Keratinocyte (primary cell): Measurements from ENCODE around the gene NCKAP5. TPM values are rescaled to one million over a fixed set of nuclear protein-coding genes. Genes with fewer than 3 reads are reported as not detected.

Experiments
- DNase-seq: peaks from one replicate; pipeline ENCODE4 v3.0.0-alpha.2; 2011; ENCODE audit warnings: low read depth, missing footprints, low spot score
- FAIRE-seq: peaks from 2 replicates; lab custom pipeline; 2011; peaks lifted over from hg19 to GRCh38; lab: Jason Lieb, UNC
- H2AFZ ChIP-seq: 2 replicates; pipeline ENCODE4 v1.6.0; 2012; ENCODE audit warnings: low read length, control low read depth, inconsistent platforms; ENCODE audit not compliant: control insufficient read depth
- H3K27ac ChIP-seq: 2 replicates; pipeline ENCODE4 v1.5.1; 2011; ENCODE audit warnings: low read length; ENCODE audit not compliant: control insufficient read depth, insufficient read depth
- H3K27me3 ChIP-seq: 3 replicates; pipeline ENCODE4 v1.6.0; 2011; ENCODE audit warnings: low read length; ENCODE audit not compliant: control insufficient read depth, insufficient read depth; ENCODE audit errors: extremely low read depth
- H3K36me3 ChIP-seq, 2 experiments: 2 replicates in 1 of 2; 3 replicates in 1 of 2; pipeline ENCODE4 v1.5.1; 2011; ENCODE audit warnings: low read length in 2 of 2, mild to moderate bottlenecking in 1 of 2; ENCODE audit not compliant: control insufficient read depth in 2 of 2, insufficient read depth in 2 of 2; ENCODE audit errors: extremely low read depth in 1 of 2
- H3K4me1 ChIP-seq: 3 replicates; pipeline ENCODE4 v1.5.1; 2011; ENCODE audit warnings: low read length; ENCODE audit not compliant: control insufficient read depth, insufficient read depth; ENCODE audit errors: extremely low read depth
- H3K4me2 ChIP-seq: 3 replicates; pipeline ENCODE4 v1.6.0; 2011; ENCODE audit warnings: low read depth, low read length; ENCODE audit not compliant: control insufficient read depth, insufficient read depth; ENCODE audit errors: extremely low read depth
- H3K4me3 ChIP-seq, 3 experiments: fragments of 200-600 bp in 1 of 3; sonication (generic) in 1 of 3; 2 replicates in 2 of 3; 3 replicates in 1 of 3; pipeline ENCODE4 v1.5.1; 2011 to 2016; ENCODE audit warnings: low read length in 3 of 3, mild to moderate bottlenecking in 3 of 3, control low read depth in 2 of 3, inconsistent platforms in 1 of 3, low read depth in 1 of 3, mixed read lengths in 1 of 3, mixed run types in 1 of 3, moderate library complexity in 1 of 3; ENCODE audit not compliant: control insufficient read depth in 2 of 3, insufficient read depth in 2 of 3; ENCODE audit errors: extremely low read depth in 1 of 3
- H3K79me2 ChIP-seq: 2 replicates; pipeline ENCODE4 v1.6.0; 2012; ENCODE audit warnings: low read length; ENCODE audit not compliant: control insufficient read depth, insufficient read depth
- H3K9ac ChIP-seq: 3 replicates; pipeline ENCODE4 v1.6.0; 2011; ENCODE audit warnings: low read length; ENCODE audit not compliant: control insufficient read depth, insufficient read depth; ENCODE audit errors: extremely low read depth
- H3K9me1 ChIP-seq: 3 replicates; pipeline ENCODE4 v1.6.0; 2011; ENCODE audit warnings: low read length; ENCODE audit not compliant: control insufficient read depth, insufficient read depth; ENCODE audit errors: extremely low read depth
- H3K9me3 ChIP-seq: 2 replicates; pipeline ENCODE4 v1.5.1; 2012; ENCODE audit warnings: low read depth, low read length; ENCODE audit not compliant: control insufficient read depth
- H4K20me1 ChIP-seq: 3 replicates; pipeline ENCODE4 v1.6.0; 2011; ENCODE audit warnings: low read length; ENCODE audit not compliant: control insufficient read depth, insufficient read depth; ENCODE audit errors: extremely low read depth
- CTCF ChIP-seq, 3 experiments: IDR thresholded peaks in 1 of 3; conservative IDR thresholded peaks in 1 of 3; optimal IDR thresholded peaks in 1 of 3; 2 replicates in 2 of 3; 3 replicates in 1 of 3; pipeline versions ENCODE3 to v1.5.1; 2011; ENCODE audit warnings: low read length in 3 of 3, mild to moderate bottlenecking in 3 of 3, moderate library complexity in 2 of 3, control low read depth in 1 of 3, inconsistent platforms in 1 of 3; ENCODE audit not compliant: insufficient read depth in 2 of 3; ENCODE audit errors: extremely low read depth in 1 of 3
- EZH2 ChIP-seq: IDR thresholded peaks from one replicate; pipeline ENCODE4 v1.6.1; 2012; ENCODE audit warnings: inconsistent platforms, mild to moderate bottlenecking, low read length, moderate library complexity
- dilution Hi-C: fragments of 300-500 bp; cut with MboI; formaldehyde crosslinking; loops from one replicate; pipeline ENCODE4 v1.7.0; 2020; ENCODE audit warnings: low sequenced_read_pairs; ENCODE audit not compliant: extremely low pct_ligation_motif_present
- polyA plus RNA-seq, 5 experiments: library from polyadenylated mRNA; depleted of rRNA in 3 of 5; stranded (reverse) in 3 of 5; stranded (forward) in 1 of 5; unstranded in 1 of 5; fragments of >200 nt; gene quantifications; 1 replicate in 1 of 5; 2 replicates in 3 of 5; 3 replicates in 1 of 5; pipeline versions ENCODE4 v1.2.1 to v1.2.3, GENCODE V29; 2011 to 2012; ENCODE audit warnings: missing spikeins in 2 of 5, low read depth in 1 of 5, low replicate concordance in 1 of 5

NCKAP5 gene
- polyA plus RNA-seq, 1 donor (not counting 4 experiments of a cell fraction or from before 2014, with no cell fraction given), result 3.6 TPM

GRCh38 chr2:133139847-133140533 is 428.3 kb downstream of the NCKAP5 start:
- no peaks in the 10 kb centered on the region for H3K9me3 ChIP-seq
- dilution Hi-C loops, result no loop called here
- DNase-seq, result no peak
- no peak overlapping the region for H3K4me3 ChIP-seq
- H3K4me1 ChIP-seq, result peaks cover 4% of the 10 kb centered on the region
- no peak overlapping the region for H2AFZ ChIP-seq
- H3K36me3 ChIP-seq, result no peaks in the 10 kb centered on the region
- no peak overlapping the region for H3K4me2 ChIP-seq
- H3K27me3 ChIP-seq, result no peaks in the 10 kb centered on the region
- no peak overlapping the region for H3K9ac ChIP-seq
- H3K27ac ChIP-seq, result no peak overlapping the region
- H3K9me1 ChIP-seq, result no peaks in the 10 kb centered on the region
- no peaks in the 10 kb centered on the region for H3K79me2 ChIP-seq
- no peak for FAIRE-seq
- no peak for TF ChIP-seq EZH2
- no peak for TF ChIP-seq CTCF (optimal IDR thresholded peaks at IDR 0.05 in 1 of 3, IDR thresholded peaks at IDR 0.05 in 1 of 3, conservative IDR thresholded peaks at IDR 0.05 in 1 of 3; ENCODE audit: extremely low read depth in 1 of 3, insufficient read depth in 2 of 3, low read length in 3 of 3)
- no peaks in the 10 kb centered on the region for H4K20me1 ChIP-seq

DNA sequence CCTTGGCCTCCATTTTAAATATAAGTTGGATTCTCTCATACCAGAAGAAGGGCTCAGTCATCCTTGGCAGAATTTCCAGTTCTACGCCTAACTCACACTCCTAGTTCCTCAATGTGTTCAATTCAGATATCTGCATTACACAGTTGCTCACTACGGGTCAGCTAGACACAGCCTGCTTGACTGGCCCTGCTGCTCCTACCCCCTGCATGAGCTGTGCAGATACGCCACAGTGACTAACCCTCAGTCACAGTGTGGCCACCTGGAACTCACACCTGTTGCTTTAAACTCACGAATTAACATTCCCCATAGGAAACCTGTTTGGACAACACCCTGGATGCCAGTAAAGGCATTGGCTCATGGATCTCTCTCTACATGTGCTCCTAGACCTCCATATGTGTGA is 429.6 kb downstream of the NCKAP5 start:
- dilution Hi-C loops, result no loop called here
- no peak for TF ChIP-seq CTCF (optimal IDR thresholded peaks at IDR 0.05 in 1 of 3, IDR thresholded peaks at IDR 0.05 in 1 of 3, conservative IDR thresholded peaks at IDR 0.05 in 1 of 3; ENCODE audit: extremely low read depth in 1 of 3, insufficient read depth in 2 of 3, low read length in 3 of 3)
- no peak for TF ChIP-seq EZH2
- Histone ChIP-seq H3K27ac (no peak overlapping the region), H3K27me3 (no peaks in the 10 kb centered on the region), H3K36me3 (no peaks in the 10 kb centered on the region), H3K4me3 (no peak overlapping the region), H3K9me1 (no peaks in the 10 kb centered on the region), H3K9ac (no peak overlapping the region), H3K4me1 (peaks cover 4% of the 10 kb centered on the region), H3K9me3 (no peaks in the 10 kb centered on the region), H3K79me2 (no peaks in the 10 kb centered on the region), H2AFZ (no peak overlapping the region), H4K20me1 (peaks cover 4% of the 10 kb centered on the region), H3K4me2 (no peak overlapping the region)
- peak; percentile 26 for DNase-seq
- FAIRE-seq, result no peak
